ENCODE data around the gene PRCP.

DNA sequence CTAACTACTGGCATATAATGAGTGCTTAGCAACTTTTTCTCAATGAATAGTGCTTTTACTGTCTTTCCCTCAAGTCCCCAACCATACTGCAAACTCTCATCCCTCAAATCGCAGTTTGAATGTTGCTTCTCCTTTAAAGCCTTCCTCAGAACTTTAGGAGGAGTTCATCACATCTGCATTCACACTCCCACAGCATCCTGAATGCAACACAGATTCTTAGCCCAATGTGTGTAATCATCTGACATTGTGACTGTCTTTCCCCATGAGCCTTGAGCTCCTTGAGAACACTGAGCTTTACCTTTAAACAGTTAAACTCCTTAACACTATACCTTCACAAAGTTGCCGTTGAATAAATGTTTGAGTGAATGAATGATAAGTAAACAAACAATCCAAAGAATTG, 84.8 kb downstream of the PRCP start:
- TF ChIP-seq, protein P1, sequence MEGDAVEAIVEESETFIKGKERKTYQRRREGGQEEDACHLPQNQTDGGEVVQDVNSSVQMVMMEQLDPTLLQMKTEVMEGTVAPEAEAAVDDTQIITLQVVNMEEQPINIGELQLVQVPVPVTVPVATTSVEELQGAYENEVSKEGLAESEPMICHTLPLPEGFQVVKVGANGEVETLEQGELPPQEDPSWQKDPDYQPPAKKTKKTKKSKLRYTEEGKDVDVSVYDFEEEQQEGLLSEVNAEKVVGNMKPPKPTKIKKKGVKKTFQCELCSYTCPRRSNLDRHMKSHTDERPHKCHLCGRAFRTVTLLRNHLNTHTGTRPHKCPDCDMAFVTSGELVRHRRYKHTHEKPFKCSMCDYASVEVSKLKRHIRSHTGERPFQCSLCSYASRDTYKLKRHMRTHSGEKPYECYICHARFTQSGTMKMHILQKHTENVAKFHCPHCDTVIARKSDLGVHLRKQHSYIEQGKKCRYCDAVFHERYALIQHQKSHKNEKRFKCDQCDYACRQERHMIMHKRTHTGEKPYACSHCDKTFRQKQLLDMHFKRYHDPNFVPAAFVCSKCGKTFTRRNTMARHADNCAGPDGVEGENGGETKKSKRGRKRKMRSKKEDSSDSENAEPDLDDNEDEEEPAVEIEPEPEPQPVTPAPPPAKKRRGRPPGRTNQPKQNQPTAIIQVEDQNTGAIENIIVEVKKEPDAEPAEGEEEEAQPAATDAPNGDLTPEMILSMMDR (conservative IDR thresholded peaks at IDR 0.05; ENCODE audit: low read depth in 2 of 2) = no peak
- TF ChIP-seq EZH2 (IDR thresholded peaks at IDR 0.05; ENCODE audit: low read depth, unreplicated experiment) (no peak), ZNF331 (CRISPR knock-in tag; IDR thresholded peaks at IDR 0.05; ENCODE audit: low read depth) (no peak), POLR2AphosphoS5 (IDR thresholded peaks at IDR 0.05; ENCODE audit: low read depth) (no peak), EZH2phosphoT487 (IDR thresholded peaks at IDR 0.05; ENCODE audit: unreplicated experiment) (no peak), REST (IDR thresholded peaks at IDR 0.05; ENCODE audit: unreplicated experiment) (no peak), CREB1 (CRISPR knock-in tag; IDR thresholded peaks at IDR 0.05; ENCODE audit: low read depth) (no peak)
- TF ChIP-seq, protein P2, sequence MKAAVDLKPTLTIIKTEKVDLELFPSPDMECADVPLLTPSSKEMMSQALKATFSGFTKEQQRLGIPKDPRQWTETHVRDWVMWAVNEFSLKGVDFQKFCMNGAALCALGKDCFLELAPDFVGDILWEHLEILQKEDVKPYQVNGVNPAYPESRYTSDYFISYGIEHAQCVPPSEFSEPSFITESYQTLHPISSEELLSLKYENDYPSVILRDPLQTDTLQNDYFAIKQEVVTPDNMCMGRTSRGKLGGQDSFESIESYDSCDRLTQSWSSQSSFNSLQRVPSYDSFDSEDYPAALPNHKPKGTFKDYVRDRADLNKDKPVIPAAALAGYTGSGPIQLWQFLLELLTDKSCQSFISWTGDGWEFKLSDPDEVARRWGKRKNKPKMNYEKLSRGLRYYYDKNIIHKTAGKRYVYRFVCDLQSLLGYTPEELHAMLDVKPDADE (IDR thresholded peaks at IDR 0.05) = no peak
